IMR-90 (cell line): ENCODE data around the gene SFXN3. TPM values are rescaled to one million over a fixed set of nuclear protein-coding genes. Genes with fewer than 3 reads are reported as not detected.

ENCODE experiments used
- ATAC-seq: fragments of 200-7000 bp; cut with Tn5 transposase; 2 replicates; pipeline ENCODE4 v1.9.1; 2020; ENCODE audit warnings: low read depth, mild to moderate bottlenecking, moderate library complexity
- BruUV-seq: library from RNA; stranded (reverse); fragments of 400-500 nt; replicated peaks from 2 replicates; lab custom pipeline; 2021; lab: Mats Ljungman, UMichigan
- CTCF ChIA-PET: fragments of 300-600 bp; formaldehyde crosslinking; extraction: SDS; loops from one replicate; lab custom pipeline; 2021; ENCODE audit warnings: antibody characterized with exemption; lab: Yijun Ruan, JAX
- POLR2A ChIA-PET: fragments of 300-600 bp; sonication (Branson Sonifier 250); formaldehyde crosslinking; loops from one replicate; lab custom pipeline; 2022; ENCODE audit warnings: antibody characterized with exemption; ENCODE audit not compliant: unreplicated experiment; lab: Charles Lee
- DNase-seq: peaks from one replicate; pipeline ENCODE4 v3.0.0; 2013
- H2AFZ ChIP-seq: replicated peaks from 2 replicates; pipeline ENCODE3; 2013; ENCODE audit warnings: low read length, mild to moderate bottlenecking; ENCODE audit not compliant: poor library complexity
- H2AK5ac ChIP-seq: 2 replicates; pipeline ENCODE4 v1.6.1; 2013; ENCODE audit warnings: low read depth, low read length, inconsistent platforms
- H2AK9ac ChIP-seq: replicated peaks from 2 replicates; pipeline ENCODE3; 2013; ENCODE audit warnings: mild to moderate bottlenecking, low read depth, low read length, moderate library complexity; ENCODE audit not compliant: poor library complexity
- H2BK120ac ChIP-seq: 2 replicates; pipeline ENCODE4 v1.6.1; 2013; ENCODE audit warnings: low read depth, low read length, inconsistent platforms
- H2BK15ac ChIP-seq: 3 replicates; pipeline ENCODE4 v1.6.1; 2013; ENCODE audit warnings: low read depth, low read length, inconsistent platforms
- H2BK20ac ChIP-seq: 2 replicates; pipeline ENCODE4 v1.6.1; 2013; ENCODE audit warnings: low read depth, mild to moderate bottlenecking, inconsistent platforms, low read length, moderate library complexity
- H2BK5ac ChIP-seq: 2 replicates; pipeline ENCODE4 v1.6.1; 2013; ENCODE audit warnings: mild to moderate bottlenecking, low read depth, low read length, inconsistent platforms; ENCODE audit not compliant: poor library complexity, severe bottlenecking
- H3K14ac ChIP-seq: replicated peaks from 2 replicates; pipeline ENCODE4 v1.6.1; 2013; ENCODE audit warnings: low read depth, low read length, inconsistent platforms
- H3K18ac ChIP-seq: 2 replicates; pipeline ENCODE4 v1.6.1; 2013; ENCODE audit warnings: low read depth, low read length, control low read depth
- H3K23ac ChIP-seq: 2 replicates; pipeline ENCODE4 v1.6.1; 2013; ENCODE audit warnings: low read depth, low read length, inconsistent platforms
- H3K27ac ChIP-seq: 2 replicates; pipeline ENCODE4 v1.5.1; 2013; ENCODE audit warnings: mild to moderate bottlenecking, control low read depth, low read length; ENCODE audit not compliant: insufficient read depth
- H3K27me3 ChIP-seq: 2 replicates; pipeline ENCODE4 v1.6.1; 2013; ENCODE audit warnings: low read length; ENCODE audit not compliant: control insufficient read depth, insufficient read depth
- H3K36me3 ChIP-seq: 2 replicates; pipeline ENCODE4 v1.6.1; 2013; ENCODE audit warnings: low read length, mixed read lengths; ENCODE audit not compliant: control insufficient read depth, insufficient read depth
- H3K4ac ChIP-seq: 2 replicates; pipeline ENCODE4 v1.6.1; 2013; ENCODE audit warnings: low read depth, low read length, inconsistent platforms
- H3K4me1 ChIP-seq: 2 replicates; pipeline ENCODE4 v1.6.1; 2013; ENCODE audit warnings: low read length, mixed read lengths; ENCODE audit not compliant: control insufficient read depth, insufficient read depth
- H3K4me2 ChIP-seq: 2 replicates; pipeline ENCODE4 v1.6.1; 2013; ENCODE audit warnings: low read depth, mild to moderate bottlenecking, control low read depth, low read length, moderate library complexity
- H3K4me3 ChIP-seq: 2 replicates; pipeline ENCODE4 v1.5.1; 2013; ENCODE audit warnings: low read depth, mild to moderate bottlenecking, control low read depth, low read length, moderate library complexity; ENCODE audit not compliant: insufficient read depth
- H3K56ac ChIP-seq: 2 replicates; pipeline ENCODE4 v1.6.1; 2013; ENCODE audit warnings: low read length, inconsistent platforms; ENCODE audit not compliant: insufficient read depth; ENCODE audit errors: extremely low read depth
- H3K79me1 ChIP-seq, 2 experiments: 2 replicates each; pipeline ENCODE4 v1.6.1; 2013; ENCODE audit warnings: low read length in 2 of 2, inconsistent platforms in 1 of 2, low read depth in 1 of 2
- H3K9ac ChIP-seq: 2 replicates; pipeline ENCODE4 v1.6.1; 2013; ENCODE audit warnings: low read depth, low read length, control low read depth
- H3K9me1 ChIP-seq: 2 replicates; pipeline ENCODE4 v1.6.1; 2013; ENCODE audit warnings: low read length, inconsistent platforms; ENCODE audit not compliant: insufficient read depth
- H3K9me3 ChIP-seq: 2 replicates; pipeline ENCODE4 v1.6.1; 2013; ENCODE audit warnings: low read length; ENCODE audit not compliant: control insufficient read depth, insufficient read depth
- H4K20me1 ChIP-seq: 2 replicates; pipeline ENCODE4 v1.6.1; 2013; ENCODE audit warnings: low read length, inconsistent platforms; ENCODE audit not compliant: insufficient read depth
- H4K5ac ChIP-seq: 2 replicates; pipeline ENCODE4 v1.6.1; 2013; ENCODE audit warnings: mild to moderate bottlenecking, low read depth, low read length, control low read depth
- H4K8ac ChIP-seq, 2 experiments: 2 replicates each; pipeline ENCODE4 v1.6.1; 2013; ENCODE audit warnings: low read depth in 2 of 2, low read length in 2 of 2, control low read depth in 1 of 2, inconsistent platforms in 1 of 2
- H4K91ac ChIP-seq: 2 replicates; pipeline ENCODE4 v1.6.1; 2013; ENCODE audit warnings: low read depth, low read length, inconsistent platforms; ENCODE audit not compliant: insufficient read depth
- BHLHE40 ChIP-seq: fragments of 150-350 bp; IDR thresholded peaks from 2 replicates; pipeline ENCODE4 v1.6.1; 2016; ENCODE audit warnings: mild to moderate bottlenecking, low read depth, low read length
- CEBPB ChIP-seq: IDR thresholded peaks from 2 replicates; pipeline ENCODE4 v1.6.1; 2012; ENCODE audit warnings: low read depth, low read length, improper control_type of control experiment
- POLR2A ChIP-seq: IDR thresholded peaks from 2 replicates; pipeline ENCODE4 v1.6.1; 2012; ENCODE audit warnings: mild to moderate bottlenecking, low read depth, low read length
- RAD21 ChIP-seq: IDR thresholded peaks from 2 replicates; pipeline ENCODE4 v1.6.1; 2012; ENCODE audit warnings: low read length, improper control_type of control experiment
- RFX5 ChIP-seq: IDR thresholded peaks from 2 replicates; pipeline ENCODE4 v1.8.0; 2012; ENCODE audit warnings: low read depth, mild to moderate bottlenecking, low read length, moderate library complexity
- SMC3 ChIP-seq: fragments of 150-350 bp; IDR thresholded peaks from 2 replicates; pipeline ENCODE4 v1.6.1; 2016; ENCODE audit warnings: low read depth, mild to moderate bottlenecking, antibody characterized with exemption, low read length, moderate library complexity
- whole genome bisulfite sequencing, 2 experiments: methylation state at CpG; one replicate each; pipeline versions ENCODE4 v1.1.5 to v1.1.7; 2013; ENCODE audit warnings: missing lambda C conversion rate in 2 of 2; ENCODE audit not compliant: insufficient read length in 1 of 2; ENCODE audit errors: extremely low coverage in 2 of 2; 5-methylcytosine and 5-hydroxymethylcytosine counted together
- dilution Hi-C: fragments of 300-500 bp; cut with HindIII; formaldehyde crosslinking; loops from one replicate; pipeline ENCODE4 v1.14.3; 2018; ENCODE audit warnings: low sequenced_read_pairs; ENCODE audit not compliant: unreplicated experiment
- in situ Hi-C: fragments of 300-500 bp; cut with MboI; formaldehyde crosslinking; loops from 3 replicates; pipeline ENCODE4 v1.14.3; 2019; ENCODE audit warnings: low sequenced_read_pairs, inconsistent platforms, mixed read lengths
- intact Hi-C: fragments of 100-400 bp; cut with micrococcal nuclease; formaldehyde crosslinking; loops from 2 replicates; pipeline ENCODE4 v1.10.0; 2022
- polyA plus RNA-seq, 3 experiments: library from polyadenylated mRNA; depleted of rRNA; stranded (reverse); fragments of >200 nt; gene quantifications; 2 replicates each; pipeline ENCODE4 v1.2.3, GENCODE V29; 2012; ENCODE audit warnings: low replicate concordance in 1 of 3
- total RNA-seq: library from RNA; depleted of rRNA; stranded (reverse); fragments of >200 nt; gene quantifications from 2 replicates; pipeline ENCODE4 v1.2.3, GENCODE V29; 2012
- TF ChIP-seq, protein P1 (sequence below): conservative IDR thresholded peaks from 2 replicates; pipeline ENCODE4 v1.5.1; 2012; ENCODE audit warnings: mild to moderate bottlenecking, low read depth, low read length, improper control_type of control experiment

Gene SFXN3
- total and polyA plus RNA-seq, 2 of the 4 experiments (the other 2 are of a cell fraction): 64.7 to 77.2 TPM

DNA sequence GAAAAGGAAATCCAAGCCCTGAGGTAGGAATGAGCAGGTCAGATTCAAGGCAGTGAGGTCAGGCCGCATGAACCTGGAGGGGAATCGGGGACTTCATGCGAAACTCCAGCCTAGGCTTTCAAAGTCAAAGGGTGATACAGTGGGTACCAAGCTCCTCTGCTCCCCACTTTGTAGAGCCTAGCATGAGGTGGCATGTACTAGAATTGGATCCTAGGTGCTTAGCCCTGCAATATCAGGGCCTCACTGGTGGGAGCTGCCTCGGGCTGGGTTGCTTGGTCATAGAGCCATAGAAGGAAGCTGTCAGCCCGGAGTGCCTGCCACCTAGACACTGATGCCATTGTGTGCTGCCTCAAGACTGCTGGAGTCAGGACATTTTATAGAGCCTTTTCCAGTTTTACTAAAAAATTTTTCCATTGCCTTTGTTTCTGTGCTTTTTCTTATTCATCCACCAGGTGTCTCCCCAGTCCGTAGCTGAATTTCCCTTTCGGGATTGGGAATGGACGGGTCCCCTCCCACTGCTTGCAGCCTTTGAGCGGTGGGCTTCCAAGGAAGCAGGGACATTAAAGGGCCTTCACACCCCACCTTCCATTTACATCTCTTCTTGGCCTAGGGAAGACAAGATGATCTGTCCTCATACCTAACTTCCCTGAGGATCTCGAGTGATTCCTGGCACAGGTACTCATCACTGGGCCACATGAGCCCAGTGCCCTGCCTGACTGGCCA is 36.9 kb upstream of the SFXN3 start:
- DNase-seq (peak; percentile 45), ATAC-seq (no peak)
- H3K36me3 ChIP-seq: peaks cover 24% of the 10 kb centered on the region
- no peak overlapping the region for H3K4ac ChIP-seq
- H2BK120ac ChIP-seq: no peak overlapping the region
- H3K9me3 ChIP-seq: no peaks in the 10 kb centered on the region
- no peak overlapping the region for H4K8ac ChIP-seq
- H3K27ac ChIP-seq: no peak overlapping the region
- H3K9me1 ChIP-seq: peaks cover 4% of the 10 kb centered on the region; the same call in 1 of the 2 replicates
- no peak overlapping the region for H3K9ac ChIP-seq
- intact Hi-C loops (loop anchor here (1.0 kb wide), 1 partner anchor 19 kb away; no protein-coding TSS in a partner anchor), dilution Hi-C loops (no loop called here), in situ Hi-C loops (no loop called here)
- no peak overlapping the region for H2BK15ac ChIP-seq
- CTCF ChIA-PET: interaction anchor here (0.7 to 2.9 kb wide), 3 partner anchors 13 to 25 kb away, joined by 3 to 18 read pairs (median 4); no protein-coding TSS in a partner anchor
- H2AFZ ChIP-seq: peak overlapping the region; percentile 6
- no peak overlapping the region for H3K4me2 ChIP-seq
- H4K5ac ChIP-seq: no peak overlapping the region
- H3K4me1 ChIP-seq: peaks cover 11% of the 10 kb centered on the region
- POLR2A ChIA-PET: no interaction called here
- no peak overlapping the region for H2AK9ac ChIP-seq
- no peak for TF ChIP-seq BHLHE40
- TF ChIP-seq CEBPB: no peak
- TF ChIP-seq, protein P1, sequence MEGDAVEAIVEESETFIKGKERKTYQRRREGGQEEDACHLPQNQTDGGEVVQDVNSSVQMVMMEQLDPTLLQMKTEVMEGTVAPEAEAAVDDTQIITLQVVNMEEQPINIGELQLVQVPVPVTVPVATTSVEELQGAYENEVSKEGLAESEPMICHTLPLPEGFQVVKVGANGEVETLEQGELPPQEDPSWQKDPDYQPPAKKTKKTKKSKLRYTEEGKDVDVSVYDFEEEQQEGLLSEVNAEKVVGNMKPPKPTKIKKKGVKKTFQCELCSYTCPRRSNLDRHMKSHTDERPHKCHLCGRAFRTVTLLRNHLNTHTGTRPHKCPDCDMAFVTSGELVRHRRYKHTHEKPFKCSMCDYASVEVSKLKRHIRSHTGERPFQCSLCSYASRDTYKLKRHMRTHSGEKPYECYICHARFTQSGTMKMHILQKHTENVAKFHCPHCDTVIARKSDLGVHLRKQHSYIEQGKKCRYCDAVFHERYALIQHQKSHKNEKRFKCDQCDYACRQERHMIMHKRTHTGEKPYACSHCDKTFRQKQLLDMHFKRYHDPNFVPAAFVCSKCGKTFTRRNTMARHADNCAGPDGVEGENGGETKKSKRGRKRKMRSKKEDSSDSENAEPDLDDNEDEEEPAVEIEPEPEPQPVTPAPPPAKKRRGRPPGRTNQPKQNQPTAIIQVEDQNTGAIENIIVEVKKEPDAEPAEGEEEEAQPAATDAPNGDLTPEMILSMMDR: peak; percentile 89
- no peak for TF ChIP-seq POLR2A
- TF ChIP-seq RFX5: no peak
- TF ChIP-seq SMC3: peak; percentile 89
- peak; percentile 77 for TF ChIP-seq RAD21
- 62% methylated on average over 3 of the region's 10 CpGs; no CpG with 5 or more reads in 1 of the 2 experiments for WGBS, 2 experiments
- no peaks in the 10 kb centered on the region for H3K27me3 ChIP-seq
- H2BK20ac ChIP-seq: no peak overlapping the region
- no TSS peak for BruUV-seq
- H3K14ac ChIP-seq: no peak overlapping the region
- no peak overlapping the region for H2BK5ac ChIP-seq
- no peak overlapping the region for H3K4me3 ChIP-seq
- H4K91ac ChIP-seq: no peak overlapping the region
- no peak overlapping the region for H3K23ac ChIP-seq
- peaks cover 4% of the 10 kb centered on the region; the same call in 1 of the 2 replicates for H4K20me1 ChIP-seq
- no peak overlapping the region for H3K56ac ChIP-seq
- peaks cover 23 to 34% of the 10 kb centered on the region in 2 experiments for H3K79me1 ChIP-seq
- no peak overlapping the region for H3K18ac ChIP-seq
- H2AK5ac ChIP-seq: no peak overlapping the region; the same call in 1 of the 2 replicates
